HEK293 (cell line): Measurements from ENCODE around the gene CLPSL1.
"Not testable (repeated sequence)": the region's sequence is repeated elsewhere in the genome, so short reads cannot be mapped to it uniquely, and the experiment has no call there.

Source experiments
- CTCF ChIA-PET: fragments of 350-600 bp; formaldehyde crosslinking; extraction: SDS; loops from one replicate; lab custom pipeline; 2021; ENCODE audit warnings: antibody characterized with exemption; lab: Yijun Ruan, JAX
- POLR2A ChIA-PET: fragments of 300-600 bp; formaldehyde crosslinking; extraction: SDS; loops from one replicate; lab custom pipeline; 2020; ENCODE audit warnings: antibody characterized with exemption, inconsistent platforms; lab: Yijun Ruan, JAX
- H3K27ac ChIP-seq: fragments of 200-500 bp; sonication (Bioruptor generic); 2 replicates; pipeline ENCODE4 v1.5.1; 2014; ENCODE audit warnings: low read depth, low read length, control low read depth, inconsistent platforms; ENCODE audit errors: extremely low read depth
- H3K36me3 ChIP-seq, 2 experiments: fragments of 200-500 bp in 1 of 2; sonication (Bioruptor generic) in 1 of 2; 1 replicate in 1 of 2; 2 replicates in 1 of 2; pipeline ENCODE4 v1.5.1; 2014 to 2017; ENCODE audit warnings: inconsistent platforms in 2 of 2, low read length in 2 of 2; ENCODE audit not compliant: control insufficient read depth in 2 of 2, insufficient read depth in 1 of 2
- H3K4me1 ChIP-seq: fragments of 200-500 bp; sonication (Bioruptor generic); 2 replicates; pipeline ENCODE4 v1.5.1; 2014; ENCODE audit warnings: mild to moderate bottlenecking, low read length, inconsistent platforms; ENCODE audit not compliant: control insufficient read depth, insufficient read depth
- H3K4me3 ChIP-seq: 2 replicates; pipeline ENCODE4 v1.5.1; 2011; ENCODE audit warnings: low read depth, mild to moderate bottlenecking, control low read depth, low read length, moderate library complexity
- H3K9me3 ChIP-seq: fragments of 200-500 bp; sonication (Bioruptor generic); 2 replicates; pipeline ENCODE4 v1.5.1; 2014; ENCODE audit warnings: low read depth, low read length, inconsistent platforms; ENCODE audit not compliant: control insufficient read depth, insufficient read depth
- ATF2 ChIP-seq: fragments of 450-650 bp; formaldehyde crosslinking; IDR thresholded peaks from 2 replicates; pipeline ENCODE4 v1.5.1; 2016; ENCODE audit warnings: missing biosample characterization, missing genetic modification characterization, low read depth
- GLI2 ChIP-seq: fragments of 450-650 bp; formaldehyde crosslinking; IDR thresholded peaks from 2 replicates; pipeline ENCODE4; 2017; ENCODE audit warnings: missing biosample characterization, missing genetic modification characterization, low read depth, borderline replicate concordance
- KLF10 ChIP-seq: fragments of 450-650 bp; IDR thresholded peaks from 2 replicates; pipeline ENCODE4 v1.5.1; 2018; ENCODE audit warnings: missing biosample characterization, mild to moderate bottlenecking, missing genetic modification characterization
- KLF9 ChIP-seq: fragments of 450-650 bp; formaldehyde crosslinking; IDR thresholded peaks from 2 replicates; pipeline ENCODE4 v1.5.1; 2016; ENCODE audit warnings: missing biosample characterization, missing genetic modification characterization, low read depth
- PRDM2 ChIP-seq: fragments of 450-650 bp; formaldehyde crosslinking; IDR thresholded peaks from 2 replicates; pipeline ENCODE4 v1.5.1; 2016; ENCODE audit warnings: missing biosample characterization, missing genetic modification characterization, borderline replicate concordance
- SCRT1 ChIP-seq: fragments of 450-650 bp; formaldehyde crosslinking; IDR thresholded peaks from 2 replicates; pipeline ENCODE4 v1.5.1; 2016; ENCODE audit warnings: missing biosample characterization, missing genetic modification characterization, borderline replicate concordance
- ZBTB44 ChIP-seq: fragments of 450-650 bp; IDR thresholded peaks from 2 replicates; pipeline ENCODE4 v1.5.1; 2018; ENCODE audit warnings: missing biosample characterization, mild to moderate bottlenecking, missing genetic modification characterization
- ZBTB8A ChIP-seq: fragments of 450-650 bp; formaldehyde crosslinking; IDR thresholded peaks from 2 replicates; pipeline ENCODE4 v1.5.1; 2016; ENCODE audit warnings: missing biosample characterization, missing genetic modification characterization
- ZFHX2 ChIP-seq: fragments of 450-650 bp; formaldehyde crosslinking; conservative IDR thresholded peaks from 2 replicates; pipeline ENCODE4 v1.5.1; 2016; ENCODE audit warnings: missing biosample characterization, missing genetic modification characterization
- ZNF121 ChIP-seq: fragments of 450-650 bp; formaldehyde crosslinking; IDR thresholded peaks from 2 replicates; pipeline ENCODE4 v1.5.1; 2016; ENCODE audit warnings: missing biosample characterization, missing genetic modification characterization
- ZNF132 ChIP-seq: fragments of 450-650 bp; formaldehyde crosslinking; IDR thresholded peaks from 2 replicates; pipeline ENCODE4 v1.5.1; 2017; ENCODE audit warnings: missing biosample characterization, missing genetic modification characterization, borderline replicate concordance
- ZNF350 ChIP-seq: fragments of 450-650 bp; formaldehyde crosslinking; IDR thresholded peaks from 2 replicates; pipeline ENCODE4 v1.5.0; 2017; ENCODE audit warnings: missing biosample characterization, mild to moderate bottlenecking, missing genetic modification characterization
- ZNF433 ChIP-seq: fragments of 450-650 bp; formaldehyde crosslinking; IDR thresholded peaks from 2 replicates; pipeline ENCODE4 v1.5.1; 2016; ENCODE audit warnings: missing biosample characterization, missing genetic modification characterization, low read depth
- ZNF629 ChIP-seq: fragments of 450-650 bp; formaldehyde crosslinking; IDR thresholded peaks from 2 replicates; pipeline ENCODE4 v1.5.1; 2017; ENCODE audit warnings: missing biosample characterization, missing genetic modification characterization
- TF ChIP-seq, protein P1 (sequence below): fragments of 450-650 bp; formaldehyde crosslinking; IDR thresholded peaks from 2 replicates; pipeline ENCODE4 v1.5.1; 2016; ENCODE audit warnings: missing biosample characterization, missing genetic modification characterization

CLPSL1 gene

DNA sequence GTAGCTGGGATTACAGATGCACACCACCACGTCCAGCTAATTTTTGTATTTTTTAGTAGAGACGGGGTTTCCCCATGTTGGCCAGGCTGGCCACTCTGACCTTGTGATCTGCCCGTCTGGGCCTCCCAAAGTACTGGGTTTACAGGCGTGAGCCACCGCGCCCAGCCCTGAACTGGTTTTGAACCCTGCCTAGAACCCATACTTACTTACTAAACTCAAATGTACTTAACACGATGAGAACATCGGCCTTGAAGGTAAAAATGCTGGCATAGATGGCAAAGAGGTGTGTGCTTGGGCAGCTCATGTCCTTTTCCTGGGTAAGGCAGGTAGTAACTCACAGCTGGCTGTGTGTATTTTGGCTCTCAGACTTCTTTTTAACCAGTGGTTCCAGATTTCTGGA, 47.2 kb upstream of the CLPSL1 start (continued):
- TF ChIP-seq ZBTB44 (tag by site-specific recombination) (no peak), PRDM2 (tag by site-specific recombination) (no peak), KLF10 (no peak), ZNF121 (no peak), SCRT1 (no peak), ZFHX2 (tag by site-specific recombination) (no peak)
- TF ChIP-seq, protein P1, sequence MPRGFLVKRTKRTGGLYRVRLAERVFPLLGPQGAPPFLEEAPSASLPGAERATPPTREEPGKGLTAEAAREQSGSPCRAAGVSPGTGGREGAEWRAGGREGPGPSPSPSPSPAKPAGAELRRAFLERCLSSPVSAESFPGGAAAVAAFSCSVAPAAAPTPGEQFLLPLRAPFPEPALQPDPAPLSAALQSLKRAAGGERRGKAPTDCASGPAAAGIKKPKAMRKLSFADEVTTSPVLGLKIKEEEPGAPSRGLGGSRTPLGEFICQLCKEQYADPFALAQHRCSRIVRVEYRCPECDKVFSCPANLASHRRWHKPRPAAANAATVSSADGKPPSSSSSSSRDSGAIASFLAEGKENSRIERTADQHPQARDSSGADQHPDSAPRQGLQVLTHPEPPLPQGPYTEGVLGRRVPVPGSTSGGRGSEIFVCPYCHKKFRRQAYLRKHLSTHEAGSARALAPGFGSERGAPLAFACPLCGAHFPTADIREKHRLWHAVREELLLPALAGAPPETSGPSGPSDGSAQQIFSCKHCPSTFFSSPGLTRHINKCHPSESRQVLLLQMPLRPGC = no peak

GRCh38 chr6:35734319-35734718, 46.5 kb upstream of the CLPSL1 start:
- CTCF ChIA-PET = interaction anchor here (0.6 to 4.2 kb wide), 10 partner anchors 23 to 361 kb away, joined by 3 to 39 read pairs (median 4); no protein-coding TSS in a partner anchor
- not testable (repeated sequence) for H3K9me3 ChIP-seq, H3K4me3 ChIP-seq, H3K27ac ChIP-seq, H3K4me1 ChIP-seq, H3K36me3 ChIP-seq
- TF ChIP-seq ATF2 (tag by site-specific recombination) = peak; percentile 77
- TF ChIP-seq ZBTB8A (tag by site-specific recombination) = 0 out of 2 replicates have a peak, but pooled peaks have one; percentile 40
- 0 out of 2 replicates have a peak, but pooled peaks have one; percentile 24 for TF ChIP-seq ZNF629 (tag by site-specific recombination)
- POLR2A ChIA-PET = interaction anchor here (1.7 kb wide), 1 partner anchor 143 kb away, joined by 3 read pairs; no protein-coding TSS in a partner anchor

GRCh38 chr6:35735452-35735851, 45.4 kb upstream of the CLPSL1 start:
- H3K4me1 ChIP-seq = peaks cover 8% of the 10 kb centered on the region
- ChIA-PET CTCF (interaction anchor here (0.6 to 6.6 kb wide), 31 partner anchors 9 to 421 kb away, joined by 3 to 258 read pairs (median 11); partner anchors contain the start of gene TEAD3), POLR2A (interaction anchor here (0.9 kb wide), 1 partner anchor 153 kb away, joined by 3 read pairs; no protein-coding TSS in a partner anchor)
- no peak overlapping the region for H3K27ac ChIP-seq
- no peak overlapping the region for H3K4me3 ChIP-seq
- H3K9me3 ChIP-seq = no peaks in the 10 kb centered on the region
- TF ChIP-seq GLI2 (tag by site-specific recombination) (no peak), KLF9 (tag by site-specific recombination) (peak; percentile 53; the same call in 1 of the 2 replicates), ZNF132 (no peak), ZNF350 (tag by site-specific recombination) (no peak), ZNF433 (tag by site-specific recombination) (no peak)
- no peaks in the 10 kb centered on the region for H3K36me3 ChIP-seq
